HG02981 (cell line): ENCODE measurements around the gene MC1R.
A peak's percentile ranks its signal among the peaks of the same experiment; 100 is the strongest.
"Not testable (repeated sequence)": the region's sequence is repeated elsewhere in the genome, so short reads cannot be mapped to it uniquely, and the experiment has no call there.

ENCODE experiments used
- ATAC-seq: cut with Tn5 transposase; IDR thresholded peaks from one replicate; pipeline ENCODE4 v1.9.1; 2021; ENCODE audit warnings: mild to moderate bottlenecking, moderate library complexity; ENCODE audit not compliant: unreplicated experiment

Gene MC1R

GRCh38 chr16:89918453-89919347, at the start of gene MC1R:
TSS of gene MC1R (plus strand) at chr16:89918862. CDS start at chr16:89919259, 397 bp downstream.
- ATAC-seq = no peak

- ATAC-seq = no peak
Observed at GRCh38 chr16:89869911-89870310, 48.8 kb upstream of the MC1R start.

DNA sequence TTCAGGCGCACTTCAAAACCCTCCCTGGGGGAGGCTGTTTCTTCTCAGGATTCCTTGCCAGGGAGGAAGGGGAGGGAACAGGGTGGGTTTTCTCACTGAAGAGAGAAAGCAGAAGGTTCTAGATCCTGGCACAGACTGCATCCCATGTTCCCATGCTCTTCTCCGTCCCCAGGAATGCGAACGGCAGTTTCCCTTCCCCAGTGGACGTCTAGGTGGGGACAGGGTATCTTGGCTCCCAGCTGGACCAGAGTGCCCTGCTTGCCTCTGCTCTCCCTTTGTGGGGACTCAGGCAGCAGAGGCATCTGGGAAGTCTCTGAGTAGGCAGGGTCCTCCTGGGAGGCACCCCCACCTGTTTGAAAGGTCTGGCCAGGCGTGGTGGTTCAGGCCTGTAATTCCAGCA, 48.2 kb upstream of the MC1R start:
- no peak for ATAC-seq

- ATAC-seq = no peak
Observed at GRCh38 chr16:89871895-89872294, 46.8 kb upstream of the MC1R start.

DNA sequence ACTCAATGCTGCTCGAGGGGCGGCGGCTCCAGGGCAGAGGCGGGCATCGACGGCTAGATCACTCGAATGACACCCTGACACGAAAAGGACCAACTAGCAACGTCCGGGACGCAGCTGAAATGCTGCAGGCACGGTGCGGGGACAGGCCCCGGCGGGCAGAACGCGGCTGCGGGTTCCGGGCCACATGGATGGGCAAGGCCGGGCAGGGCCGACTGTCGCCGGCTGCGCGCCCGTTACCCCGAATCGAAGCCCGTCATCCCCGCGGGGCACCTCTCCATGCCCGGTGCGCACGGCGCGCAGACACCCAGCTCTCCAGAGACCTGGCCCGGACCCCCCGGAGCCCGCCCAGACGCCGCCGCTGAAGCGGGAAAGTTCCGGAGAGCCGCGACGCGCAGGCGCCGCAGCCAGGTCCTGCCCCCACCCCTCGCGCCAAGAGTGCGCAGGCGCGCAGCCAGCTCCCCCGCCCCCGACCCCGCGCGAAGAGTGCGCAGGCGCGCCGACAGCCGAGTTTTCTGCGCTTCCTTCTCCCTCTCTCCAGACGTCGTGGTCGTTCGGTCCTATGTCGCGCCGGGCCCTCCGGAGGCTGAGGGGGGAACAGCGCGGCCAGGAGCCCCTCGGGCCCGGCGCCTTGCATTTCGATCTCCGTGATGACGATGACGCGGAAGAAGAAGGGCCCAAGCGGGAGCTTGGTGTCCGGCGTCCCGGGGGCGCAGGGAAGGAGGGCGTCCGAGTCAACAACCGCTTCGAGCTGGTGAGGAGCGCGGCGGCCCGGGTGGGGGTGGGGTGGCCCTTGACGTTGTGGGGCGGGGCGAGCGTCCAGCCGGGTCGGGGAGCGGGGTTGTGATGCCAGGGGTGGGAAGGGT, 45.3 kb upstream of the MC1R start, which contains the start of gene TCF25:
TCF25 (plus strand) TSS at position 484 of the 863 bp plus-strand sequence; CDS start at position 560, 76 bp downstream.
- ATAC-seq = peak; percentile 39

- peak; percentile 61 for ATAC-seq
Observed at GRCh38 chr16:89873972-89874689, 44.5 kb upstream of the MC1R start.

DNA sequence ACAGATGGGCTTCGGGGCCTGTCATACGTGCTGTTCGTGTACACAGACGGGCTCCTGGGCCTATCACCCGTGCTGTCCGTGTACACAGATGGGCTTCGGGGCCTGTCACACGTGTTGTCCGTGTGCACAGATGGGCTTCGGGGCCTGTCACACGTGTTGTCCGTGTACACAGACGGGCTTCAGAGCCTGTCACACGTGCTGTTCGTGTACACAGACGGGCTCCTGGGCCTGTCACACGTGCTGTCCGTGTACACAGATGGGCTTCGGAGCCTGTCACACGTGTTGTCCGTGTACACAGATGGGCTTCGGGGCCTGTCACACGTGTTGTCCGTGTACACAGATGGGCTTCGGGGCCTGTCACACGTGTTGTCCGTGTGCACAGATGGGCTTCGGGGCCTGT, 39.5 kb upstream of the MC1R start:
- ATAC-seq = not testable (repeated sequence)

- no peak for ATAC-seq
Observed at GRCh38 chr16:89880477-89881367, 37.9 kb upstream of the MC1R start.

GRCh38 chr16:89881368-89881730, 37.3 kb upstream of the MC1R start:
- ATAC-seq = no peak

GRCh38 chr16:89883346-89884040, 35.2 kb upstream of the MC1R start:
- ATAC-seq = no peak

GRCh38 chr16:89884041-89884421, 34.6 kb upstream of the MC1R start:
- ATAC-seq = no peak

DNA sequence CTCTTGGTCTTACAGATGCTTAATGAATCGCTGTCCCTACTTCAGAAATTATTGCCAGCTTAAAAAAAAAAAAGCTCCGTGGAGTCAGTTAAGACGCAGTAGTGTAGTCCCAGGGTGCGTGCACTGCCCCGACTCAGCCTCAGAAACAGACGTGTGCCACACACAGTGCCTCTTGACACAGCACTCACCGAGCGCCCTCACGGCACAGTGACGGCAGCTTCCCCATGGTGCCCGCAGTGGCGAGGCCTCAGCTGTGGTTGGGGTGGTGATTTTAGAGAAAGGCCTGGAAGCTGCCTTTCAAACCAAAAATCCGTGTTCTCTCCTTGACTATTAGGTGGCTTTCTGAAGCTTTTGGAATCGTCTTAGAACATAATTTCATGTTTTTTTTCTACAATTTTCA, 31.4 kb upstream of the MC1R start:
- ATAC-seq = no peak

DNA sequence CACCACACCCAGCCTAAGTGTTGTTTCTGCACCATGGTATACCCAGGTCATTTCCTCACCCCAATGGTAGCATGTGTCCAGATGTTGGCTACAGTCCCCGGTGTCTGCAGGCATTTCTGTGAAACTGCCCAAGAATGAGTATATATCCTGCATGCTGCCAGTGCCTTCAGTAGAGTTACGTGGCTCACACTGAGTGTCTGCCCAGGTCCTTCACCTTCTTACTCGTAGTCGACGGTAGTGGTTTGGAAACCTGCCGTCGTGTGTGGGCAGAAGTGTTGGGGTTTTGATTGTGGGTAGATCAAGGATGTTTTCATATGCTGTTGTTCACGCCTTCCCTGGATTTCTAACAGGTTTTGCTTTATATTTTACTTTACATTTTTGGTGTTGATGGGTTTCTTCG, 28.5 kb upstream of the MC1R start:
- ATAC-seq = no peak

DNA sequence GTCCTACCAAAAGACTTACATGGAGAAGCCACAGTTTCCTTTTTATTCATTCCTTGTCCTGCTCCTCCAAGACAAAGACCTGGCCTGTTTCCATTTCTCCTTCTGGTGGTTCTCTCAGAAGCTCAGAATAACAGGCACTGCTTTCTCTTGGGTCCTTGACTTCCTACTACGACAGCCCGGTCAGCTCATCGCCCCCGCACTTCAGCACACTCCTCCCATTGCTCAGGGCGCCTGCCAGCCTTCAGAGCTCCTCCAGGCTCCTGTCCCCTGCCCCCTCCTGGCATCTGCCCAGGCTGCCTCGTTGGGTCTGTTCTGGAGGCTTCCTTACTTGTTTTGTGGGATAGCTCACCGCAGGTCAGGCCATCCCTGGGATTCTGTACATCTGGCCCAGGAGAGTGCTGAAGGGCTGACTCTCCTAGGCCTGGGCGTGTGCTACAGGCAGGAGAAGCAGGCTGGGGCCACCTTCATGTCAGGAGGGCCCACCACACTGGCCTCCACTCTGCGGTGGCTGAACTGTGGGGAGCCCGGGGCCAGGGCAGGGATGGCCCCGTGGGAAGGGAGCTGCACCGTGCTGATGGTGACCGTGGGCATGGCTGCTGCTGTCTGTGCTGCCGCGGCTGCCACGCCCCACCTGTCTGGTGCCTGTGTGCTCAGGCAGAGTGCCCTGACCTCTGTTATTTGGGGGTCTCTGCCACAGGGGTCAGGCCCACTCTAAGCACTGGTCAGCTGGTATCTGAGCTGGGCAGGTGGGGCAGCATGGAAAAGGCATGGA, 27.6 kb upstream of the MC1R start:
- ATAC-seq = no peak

- no peak for ATAC-seq
Observed at GRCh38 chr16:89892055-89892630, 26.5 kb upstream of the MC1R start.

DNA sequence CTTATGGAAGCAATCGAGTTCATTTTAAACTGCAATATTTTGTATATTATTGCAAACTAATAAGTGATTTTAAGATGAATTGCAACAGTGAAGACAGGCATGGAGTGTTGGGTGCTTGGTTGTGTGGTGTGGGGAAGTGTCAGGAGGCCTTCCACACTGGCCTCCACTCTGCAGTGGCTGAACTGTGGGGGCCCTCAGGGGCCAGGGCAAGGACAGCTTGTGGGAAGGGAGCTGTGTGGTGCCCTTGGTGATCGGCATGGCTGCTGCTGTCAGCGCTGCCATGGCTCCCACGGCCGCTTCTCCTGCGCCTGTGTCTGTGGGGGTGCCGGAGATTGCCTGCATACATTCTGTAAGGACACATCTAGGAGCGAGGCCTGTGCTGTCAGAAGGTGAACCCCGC, 26.0 kb upstream of the MC1R start:
- ATAC-seq = no peak

DNA sequence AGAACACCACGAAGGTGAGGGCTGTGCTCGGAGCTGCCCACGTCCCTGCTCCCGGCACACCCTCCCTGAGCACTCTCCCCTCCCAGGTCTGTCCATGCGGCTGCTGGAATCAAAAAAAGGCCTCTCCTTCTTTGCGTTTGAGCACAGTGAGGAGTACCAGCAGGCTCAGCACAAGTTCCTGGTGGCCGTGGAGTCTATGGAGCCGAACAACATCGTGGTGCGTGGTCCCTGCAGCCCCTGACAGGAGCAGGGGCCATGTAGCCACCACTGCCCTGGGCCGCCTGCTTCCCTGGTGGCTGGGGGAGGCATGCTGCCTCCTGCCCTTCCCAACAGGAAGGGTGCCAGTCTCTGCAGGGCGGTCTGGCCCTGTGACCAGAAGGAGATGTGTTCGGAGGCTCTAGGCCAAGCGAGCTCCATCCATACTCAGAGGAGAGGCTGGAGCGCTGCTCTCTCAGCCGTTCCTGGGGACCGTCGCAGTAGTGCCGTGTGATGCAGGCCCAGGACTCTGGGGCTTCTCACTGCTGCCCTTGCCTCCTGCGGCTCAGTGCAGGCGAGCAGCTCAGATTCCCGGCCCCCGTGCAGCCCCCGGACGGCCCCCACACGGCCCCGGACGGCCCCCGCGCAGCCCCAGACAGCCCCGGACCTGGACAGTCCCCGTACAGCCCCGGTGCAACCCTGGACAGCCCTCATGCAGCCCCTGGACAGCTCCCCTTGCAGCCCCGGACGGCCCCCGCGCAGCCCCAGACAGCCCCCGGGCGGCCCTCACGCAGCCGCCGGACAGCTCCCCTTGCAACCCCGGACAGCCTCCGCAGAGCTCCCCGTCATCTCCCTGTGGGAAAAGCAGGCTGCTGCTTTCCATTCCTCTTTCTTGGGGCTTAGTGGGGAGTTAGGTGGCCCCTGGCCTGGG, 24.8 kb upstream of the MC1R start:
- no peak for ATAC-seq
